Ramos (cell line): ENCODE results near the gene CBLL2.
"Not testable (repeated sequence)": the region's sequence is repeated elsewhere in the genome, so short reads cannot be mapped to it uniquely, and the experiment has no call there.

Experiments
- in situ Hi-C: fragments of 300-500 bp; cut with MboI; formaldehyde crosslinking; loops from one replicate; pipeline ENCODE4 v1.14.3; 2022; ENCODE audit warnings: low sequenced_read_pairs; ENCODE audit not compliant: unreplicated experiment

The CBLL2 gene, protein sequence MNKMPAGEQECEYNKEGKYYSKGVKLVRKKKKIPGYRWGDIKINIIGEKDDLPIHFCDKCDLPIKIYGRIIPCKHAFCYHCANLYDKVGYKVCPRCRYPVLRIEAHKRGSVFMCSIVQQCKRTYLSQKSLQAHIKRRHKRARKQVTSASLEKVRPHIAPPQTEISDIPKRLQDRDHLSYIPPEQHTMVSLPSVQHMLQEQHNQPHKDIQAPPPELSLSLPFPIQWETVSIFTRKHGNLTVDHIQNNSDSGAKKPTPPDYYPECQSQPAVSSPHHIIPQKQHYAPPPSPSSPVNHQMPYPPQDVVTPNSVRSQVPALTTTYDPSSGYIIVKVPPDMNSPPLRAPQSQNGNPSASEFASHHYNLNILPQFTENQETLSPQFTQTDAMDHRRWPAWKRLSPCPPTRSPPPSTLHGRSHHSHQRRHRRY

DNA sequence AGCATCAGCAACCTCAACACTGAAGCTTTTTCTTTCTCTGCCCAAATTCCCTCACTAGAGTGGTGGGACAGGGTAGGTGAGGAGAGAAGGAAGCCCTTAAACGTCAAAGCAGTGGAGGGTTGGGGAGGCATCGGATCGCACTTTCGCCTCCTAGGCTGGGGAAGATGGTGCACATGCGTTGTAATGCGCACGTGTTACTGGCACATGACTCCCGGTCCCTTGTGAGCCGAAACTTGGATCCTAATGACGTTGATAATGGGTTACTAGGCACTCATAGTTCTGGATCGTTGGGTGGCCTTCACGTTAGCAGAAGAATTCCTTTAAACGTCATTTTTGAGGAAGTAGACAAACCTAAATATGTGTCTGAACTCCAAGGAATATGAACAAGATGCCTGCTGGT lies at the start of gene CBLL2:
CBLL2 (plus strand) TSS at position 301 of the 400 bp plus-strand sequence; CDS start at position 380, 79 bp downstream.
- in situ Hi-C loops, result no loop called here

DNA sequence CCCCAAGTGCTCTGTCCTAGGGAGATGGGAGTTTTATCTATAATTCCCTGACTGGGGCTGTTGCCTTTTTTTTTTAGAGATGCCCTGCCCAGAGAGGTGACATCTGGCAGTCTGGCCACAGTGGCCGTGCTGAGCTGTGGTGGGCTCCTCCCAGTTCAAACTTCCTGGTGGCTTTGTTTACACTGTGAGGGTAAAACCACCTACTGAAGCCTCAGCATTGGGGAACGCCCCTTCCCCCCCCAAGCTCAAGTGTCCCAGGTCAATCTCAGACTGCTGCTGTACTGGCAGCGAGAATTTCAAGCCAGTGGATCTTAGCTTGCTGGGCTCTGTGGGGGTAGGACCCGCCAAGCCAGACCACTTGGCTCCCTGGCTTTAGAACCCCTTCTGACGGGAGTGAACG lies 38.3 kb upstream of the CBLL2 start:
- in situ Hi-C loops, result no loop called here

DNA sequence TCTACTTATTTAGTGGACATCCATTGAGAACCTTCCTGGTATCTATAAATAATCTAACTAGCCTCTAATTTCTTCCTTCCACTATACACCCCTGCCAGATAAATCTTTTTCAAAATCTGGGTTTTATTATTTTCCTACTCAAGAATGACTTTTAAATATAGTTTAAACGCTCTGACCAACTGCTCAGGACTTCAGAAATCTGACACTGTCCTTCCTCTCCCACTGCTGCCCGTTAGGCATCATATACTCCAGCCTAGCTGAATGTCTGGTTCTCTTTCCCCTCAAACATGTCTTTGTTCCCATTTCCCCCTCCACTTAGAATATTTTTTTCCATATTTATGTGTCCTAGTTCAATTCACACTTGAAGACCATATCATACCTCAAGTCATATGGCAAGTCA lies 35.2 kb upstream of the CBLL2 start:
- in situ Hi-C loops, result no loop called here

DNA sequence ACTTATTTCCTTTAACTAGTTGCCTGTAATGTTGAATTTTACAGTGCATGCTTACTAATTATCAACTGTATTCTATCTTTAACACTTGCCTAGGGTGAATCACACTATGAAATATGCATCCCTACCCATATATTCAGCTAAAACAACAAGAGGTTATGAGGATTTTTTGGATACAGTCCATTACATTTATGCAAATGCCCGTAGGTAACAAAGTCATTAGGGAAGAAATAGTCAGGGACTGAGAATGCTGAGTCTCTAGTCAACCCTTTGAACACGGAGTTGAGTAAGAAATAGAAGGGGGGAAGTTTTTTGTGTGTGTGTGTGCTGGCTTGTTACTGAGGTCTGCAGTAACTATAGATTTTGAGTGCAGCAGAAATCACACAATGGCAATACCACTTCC lies 26.1 kb upstream of the CBLL2 start:
- in situ Hi-C loops, result no loop called here

DNA sequence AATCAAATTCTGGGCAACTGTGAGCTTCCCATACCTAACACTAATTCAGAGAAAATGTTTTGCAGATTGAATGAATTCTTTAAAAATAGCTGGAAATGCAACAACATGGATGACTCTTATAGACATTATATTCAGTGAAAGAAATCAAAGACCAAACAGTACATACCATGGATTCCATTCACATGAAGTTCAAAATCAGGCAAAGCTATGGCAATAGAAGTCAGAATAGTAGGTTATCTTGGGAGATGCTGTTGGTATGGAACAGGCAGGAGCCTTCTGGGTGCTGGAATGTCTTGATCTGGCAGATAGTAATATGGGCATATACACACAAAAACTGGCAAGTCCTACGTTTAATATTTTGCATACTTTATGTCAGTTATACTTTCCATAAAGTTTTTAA lies 25.5 kb upstream of the CBLL2 start:
- in situ Hi-C loops, result no loop called here

DNA sequence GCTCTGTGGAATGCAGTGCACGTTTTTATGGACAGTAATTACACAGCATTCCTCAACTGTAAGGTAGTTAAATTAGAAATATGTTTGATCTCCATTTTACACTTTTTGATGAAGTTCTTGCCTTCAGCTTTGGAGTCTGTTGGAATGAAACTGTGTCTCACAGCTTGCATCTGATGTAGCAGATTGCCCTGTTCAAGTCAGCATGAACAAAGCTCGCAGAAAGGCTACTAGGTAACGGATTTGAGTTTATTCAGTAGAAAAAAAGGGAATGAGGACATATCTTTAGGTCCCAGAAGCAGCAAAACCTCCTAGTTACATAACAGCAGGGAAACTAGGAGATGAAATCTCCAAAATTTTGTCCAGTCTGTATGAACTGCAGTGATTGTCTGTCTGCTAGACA lies 24.3 kb upstream of the CBLL2 start:
- in situ Hi-C loops, result no loop called here

DNA sequence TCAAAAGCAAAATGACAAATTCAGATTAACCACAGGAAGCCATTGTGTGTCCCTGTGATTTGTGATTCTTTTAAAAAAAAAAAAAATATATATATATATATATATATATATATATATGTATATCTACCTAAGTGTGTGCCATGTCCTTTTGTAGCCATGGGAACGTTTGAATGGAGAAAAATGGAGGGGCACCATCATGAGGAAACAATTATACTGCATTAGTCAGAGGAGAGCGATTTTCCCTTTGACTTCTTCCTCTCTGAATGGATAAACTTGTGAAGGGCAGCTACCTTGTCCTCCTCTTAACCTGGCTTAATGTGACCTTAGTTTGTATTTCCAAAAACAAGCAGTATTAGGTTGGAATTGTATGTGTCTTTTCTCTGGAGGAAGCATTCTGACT lies 23.3 kb upstream of the CBLL2 start:
- in situ Hi-C loops, result no loop called here

DNA sequence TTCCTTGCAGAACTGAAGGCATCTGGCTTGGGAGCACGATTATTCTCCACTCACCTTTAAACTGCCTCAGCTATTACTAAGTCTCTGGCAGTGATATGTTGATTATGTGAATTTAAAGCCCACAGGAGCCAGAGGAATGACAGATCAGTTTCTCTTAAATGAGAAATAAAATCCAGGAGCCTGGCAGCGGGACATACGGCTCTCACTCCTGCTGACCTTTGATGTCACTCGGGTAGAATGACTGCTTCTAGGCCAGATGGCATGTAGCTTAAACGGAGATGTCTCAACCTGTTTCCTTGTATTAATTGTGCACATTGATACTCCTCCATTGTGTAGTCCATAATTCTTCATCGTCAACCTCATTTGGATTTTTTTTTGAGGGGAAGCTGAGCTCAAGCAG lies 4.0 kb upstream of the CBLL2 start:
- in situ Hi-C loops, result no loop called here

DNA sequence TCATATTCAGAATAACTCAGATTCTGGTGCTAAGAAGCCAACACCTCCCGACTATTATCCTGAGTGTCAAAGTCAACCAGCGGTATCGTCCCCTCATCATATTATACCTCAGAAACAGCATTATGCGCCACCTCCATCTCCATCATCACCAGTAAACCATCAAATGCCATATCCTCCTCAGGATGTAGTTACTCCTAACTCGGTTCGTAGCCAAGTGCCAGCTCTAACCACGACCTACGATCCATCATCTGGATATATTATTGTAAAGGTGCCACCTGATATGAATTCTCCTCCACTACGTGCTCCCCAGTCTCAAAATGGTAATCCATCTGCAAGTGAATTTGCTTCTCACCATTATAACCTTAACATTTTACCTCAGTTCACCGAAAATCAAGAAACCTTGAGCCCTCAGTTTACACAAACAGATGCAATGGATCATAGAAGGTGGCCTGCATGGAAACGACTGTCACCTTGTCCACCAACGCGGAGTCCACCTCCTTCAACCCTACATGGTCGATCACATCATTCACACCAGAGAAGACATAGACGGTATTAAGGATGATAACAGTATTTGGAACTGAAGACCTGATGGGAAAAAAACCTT lies 1.1 kb downstream of the CBLL2 start:
- in situ Hi-C loops, result no loop called here

DNA sequence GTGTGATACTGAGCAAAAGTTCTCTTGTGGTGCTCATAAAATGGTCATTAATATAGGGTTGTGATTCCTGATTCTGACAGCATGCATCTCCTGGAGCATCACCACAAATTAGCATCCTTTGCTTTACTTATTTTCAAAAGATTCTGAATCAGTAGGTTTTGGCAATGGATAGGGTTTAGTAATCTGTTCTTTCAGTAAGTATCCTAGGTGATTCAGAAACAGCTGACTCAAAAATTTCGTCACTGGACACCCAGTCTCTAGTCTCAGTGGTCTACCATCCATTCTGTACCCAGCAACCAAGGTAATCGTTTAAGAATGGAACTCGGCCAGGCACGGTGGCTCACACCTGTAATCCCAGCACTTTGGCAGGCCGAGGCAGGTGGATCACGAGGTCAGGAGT lies 4.1 kb downstream of the CBLL2 start:
- in situ Hi-C loops, result no loop called here

DNA sequence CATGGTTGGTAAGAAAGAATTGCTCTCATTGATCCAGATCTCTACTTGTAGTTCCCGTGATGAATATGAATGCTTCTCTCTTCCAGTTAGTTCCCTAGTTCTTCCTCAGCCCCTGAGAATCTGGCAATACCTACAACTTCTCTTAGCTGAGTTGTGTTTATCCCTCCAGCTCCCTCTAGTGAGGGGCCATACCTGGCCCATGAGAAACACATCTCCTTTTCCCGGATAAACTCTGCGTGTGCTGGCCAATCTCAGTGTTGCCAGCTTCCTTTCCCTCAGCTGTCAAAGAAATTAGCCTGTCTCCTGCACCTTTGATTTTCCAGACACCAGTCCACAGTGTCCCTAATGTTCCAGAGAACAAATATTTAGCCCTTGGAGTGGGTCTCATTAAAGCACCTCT lies 5.7 kb downstream of the CBLL2 start:
- in situ Hi-C loops, result no loop called here

DNA sequence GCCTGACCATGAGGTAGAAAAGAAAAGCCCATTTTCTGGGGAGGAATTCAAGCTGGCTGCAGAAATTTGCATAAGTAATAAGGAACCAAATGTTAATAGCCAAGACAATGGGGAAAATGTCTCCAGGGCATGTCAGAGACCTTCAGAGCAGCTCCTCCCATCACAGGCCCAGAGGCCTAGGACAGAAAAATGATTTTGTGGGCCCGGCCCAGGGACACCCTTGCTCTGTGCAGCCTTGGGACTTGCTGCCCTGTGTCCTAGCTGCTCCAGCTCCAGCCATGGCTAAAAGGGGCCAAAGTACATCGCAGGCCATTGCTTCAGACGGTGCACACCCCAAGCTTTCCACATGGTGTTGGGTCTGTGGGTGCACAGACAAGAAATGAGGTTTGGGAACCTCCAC lies 16.5 kb downstream of the CBLL2 start:
- in situ Hi-C loops, result not testable (repeated sequence)

DNA sequence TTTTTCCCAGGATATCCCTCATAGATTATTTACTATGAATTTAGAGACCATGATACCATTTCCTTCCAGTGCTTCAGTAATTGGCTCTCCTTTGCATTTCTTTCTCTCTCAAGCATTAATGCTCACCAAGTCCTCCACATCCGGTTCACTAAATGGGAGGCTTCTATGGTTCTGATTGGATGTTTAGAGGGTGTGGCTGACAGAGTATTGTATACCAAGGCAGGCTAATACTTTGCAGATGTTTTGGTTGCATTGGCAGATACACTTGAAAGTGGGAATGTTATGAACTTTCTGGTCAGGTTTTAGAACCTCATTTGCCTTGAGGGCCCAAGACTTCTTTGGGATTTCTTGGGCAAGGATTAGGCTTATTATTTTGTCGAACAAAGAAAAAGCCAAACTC lies 24.2 kb downstream of the CBLL2 start:
- in situ Hi-C loops, result no loop called here

DNA sequence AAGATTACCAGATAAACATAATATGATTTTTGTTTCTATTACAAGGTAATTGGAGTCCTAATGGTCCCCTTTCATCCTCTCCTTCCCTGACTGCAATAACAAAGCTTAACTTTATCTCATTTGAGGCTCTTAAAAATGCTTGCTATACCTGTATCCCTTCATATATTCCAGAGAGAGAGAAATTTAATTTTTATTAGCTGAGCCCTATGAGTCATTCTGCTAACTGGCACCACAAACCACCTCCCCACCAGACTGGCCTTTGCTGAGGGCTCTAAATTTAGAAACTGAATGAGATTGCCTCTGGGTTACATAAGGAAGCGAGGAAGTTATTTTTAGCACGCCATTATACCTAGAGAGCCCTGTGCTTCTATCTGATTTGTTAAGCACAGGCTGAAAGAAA lies 27.4 kb downstream of the CBLL2 start:
- in situ Hi-C loops, result no loop called here

DNA sequence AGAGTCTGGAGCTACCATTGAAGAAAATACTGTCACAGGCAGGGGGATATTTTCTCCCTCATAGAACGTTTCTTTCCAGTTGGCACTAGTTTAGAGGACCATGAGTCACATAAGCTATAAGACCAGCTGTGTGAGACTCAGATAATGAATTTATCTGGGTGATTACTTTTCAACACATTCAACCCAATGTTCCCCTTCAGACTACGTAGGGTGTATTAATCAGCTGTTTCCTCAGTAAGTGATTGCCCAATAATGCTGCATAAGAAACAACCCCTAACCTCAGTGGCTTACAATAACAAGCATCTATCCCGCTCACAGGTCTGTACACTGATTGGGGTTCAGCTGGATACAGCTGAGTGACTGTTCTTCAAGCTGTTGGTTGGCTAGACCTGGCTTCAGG lies 38.1 kb downstream of the CBLL2 start:
- in situ Hi-C loops, result no loop called here

DNA sequence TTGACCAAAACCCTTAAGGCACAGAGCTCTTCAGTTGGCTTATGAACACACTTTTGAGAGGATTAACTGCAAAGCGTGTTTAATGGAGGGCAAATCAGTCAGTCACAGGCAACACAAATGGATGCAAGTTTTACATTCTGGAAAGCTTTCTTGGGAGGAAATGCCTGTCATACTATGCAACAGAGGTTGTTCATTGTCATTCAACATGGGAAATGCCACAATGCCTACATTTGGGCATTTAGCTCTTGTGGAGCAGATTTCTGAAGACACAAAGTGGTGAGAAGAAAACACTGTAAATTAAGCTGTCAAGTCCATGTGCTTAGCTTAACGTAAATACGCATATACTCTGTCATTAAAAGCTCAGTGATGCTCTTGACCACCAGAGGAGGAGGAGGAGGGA lies 41.1 kb downstream of the CBLL2 start:
- in situ Hi-C loops, result no loop called here

DNA sequence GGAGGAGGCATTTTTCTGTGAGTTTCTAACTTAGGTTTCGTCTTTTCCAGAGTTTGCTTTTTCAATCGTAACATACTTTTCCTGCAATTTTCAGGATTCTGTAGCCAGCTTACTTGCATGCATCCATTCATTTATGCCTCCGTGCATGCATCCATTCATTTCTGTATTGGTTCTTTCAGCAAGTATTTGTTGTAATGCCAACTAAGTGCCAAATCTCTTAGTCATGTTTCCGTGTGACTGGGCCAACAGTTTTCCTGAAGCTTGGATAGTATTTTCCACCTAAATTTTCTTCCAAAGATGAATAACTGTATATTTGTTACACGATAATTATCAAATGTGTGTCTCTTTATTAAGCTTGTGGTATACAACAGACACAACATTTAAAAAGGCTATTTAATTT lies 41.5 kb downstream of the CBLL2 start:
- in situ Hi-C loops, result no loop called here

DNA sequence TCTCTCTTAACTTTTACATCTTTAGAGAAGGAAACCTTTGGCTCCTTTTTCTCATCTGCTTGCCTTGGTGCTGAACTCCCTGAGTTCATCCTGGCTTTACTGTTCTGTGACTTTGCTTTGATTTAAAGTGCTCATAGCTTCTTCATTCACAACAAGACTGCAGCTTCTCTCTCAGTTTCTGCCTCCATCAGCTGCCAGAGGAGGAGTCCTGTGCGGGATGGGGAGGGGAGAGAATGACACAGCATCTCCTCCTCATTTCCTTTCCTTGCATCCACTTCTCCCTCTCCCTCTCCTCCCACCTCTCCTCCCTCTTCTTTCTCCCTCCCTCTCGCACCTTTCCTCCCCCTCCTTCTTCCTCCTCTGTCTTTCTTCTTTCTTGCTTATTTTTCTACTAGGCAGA lies 42.0 kb downstream of the CBLL2 start:
- in situ Hi-C loops, result no loop called here

DNA sequence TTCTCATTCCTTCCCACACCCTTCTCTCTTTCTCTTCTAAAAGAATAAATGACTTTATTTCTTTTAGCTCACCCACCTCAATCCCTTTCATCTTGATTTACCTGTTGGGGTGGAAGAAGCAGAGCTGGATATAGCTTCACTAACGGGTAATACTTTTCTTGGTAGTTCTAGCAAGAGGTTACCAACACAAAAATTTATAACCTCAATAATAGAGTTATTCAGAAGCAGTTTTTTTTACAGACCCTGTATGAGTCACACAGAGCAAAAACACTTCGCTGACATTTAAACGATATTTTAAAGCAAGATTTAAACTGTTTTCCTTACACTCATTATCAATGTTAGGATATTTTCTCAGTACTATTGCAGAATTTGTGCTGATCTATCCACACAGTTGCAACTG lies 42.4 kb downstream of the CBLL2 start:
- in situ Hi-C loops, result no loop called here

DNA sequence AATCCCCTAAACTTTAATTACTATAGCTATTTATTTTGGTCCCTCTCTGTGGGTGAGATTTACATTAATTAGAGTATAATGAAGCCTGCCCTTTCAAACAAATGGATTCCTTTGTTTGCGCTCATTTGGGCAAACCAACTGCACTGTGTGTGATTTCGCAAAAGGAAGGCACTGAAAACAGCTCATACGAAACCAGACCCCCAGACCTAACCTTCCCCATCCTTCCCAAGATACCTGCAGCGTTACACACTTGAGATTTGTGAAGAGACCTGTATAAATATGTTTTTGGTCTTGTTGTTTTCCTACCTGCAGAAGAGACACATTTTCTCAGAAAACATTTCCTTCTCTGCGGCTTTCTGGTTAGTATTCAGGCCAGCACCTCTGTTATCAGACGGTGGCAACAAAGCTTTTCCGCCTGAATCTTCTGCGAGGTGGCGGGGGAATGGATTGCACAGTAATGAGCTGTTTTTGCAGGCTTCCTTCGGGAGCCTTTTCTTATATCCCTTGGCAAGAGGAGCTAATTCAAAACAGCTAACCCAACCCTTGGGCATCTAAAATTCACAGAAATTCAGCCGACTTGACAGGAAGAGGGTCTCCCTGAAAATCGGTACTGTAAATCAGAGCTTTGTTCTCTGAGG lies 47.6 kb downstream of the CBLL2 start:
- in situ Hi-C loops, result no loop called here

DNA sequence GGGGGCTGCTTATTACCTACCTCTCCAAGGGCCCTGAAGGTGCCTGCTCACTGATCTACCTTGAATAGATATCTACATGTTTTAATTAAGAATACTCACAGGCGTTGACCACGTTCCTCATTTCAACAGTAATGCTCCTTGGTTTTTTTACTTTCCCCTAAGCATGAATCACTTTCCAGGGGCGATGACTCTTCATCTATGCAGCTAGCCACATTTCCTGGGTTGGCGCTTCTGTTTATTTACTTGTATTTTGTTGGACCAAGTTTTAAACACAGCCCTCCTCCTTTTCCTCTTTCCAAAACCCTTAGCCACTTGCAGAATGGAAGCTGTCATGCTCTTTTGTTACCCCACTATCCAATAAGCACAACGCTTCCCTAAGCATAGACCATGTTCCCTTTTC lies 50.8 kb downstream of the CBLL2 start:
- in situ Hi-C loops, result no loop called here
